TTC549 (cell line): ENCODE data around the gene MRPS15.

Experiments
- FAIRE-seq: peaks from 2 replicates; lab custom pipeline; 2012; peaks lifted over from hg19 to GRCh38; lab: Jason Lieb, UNC

The MRPS15 gene

DNA sequence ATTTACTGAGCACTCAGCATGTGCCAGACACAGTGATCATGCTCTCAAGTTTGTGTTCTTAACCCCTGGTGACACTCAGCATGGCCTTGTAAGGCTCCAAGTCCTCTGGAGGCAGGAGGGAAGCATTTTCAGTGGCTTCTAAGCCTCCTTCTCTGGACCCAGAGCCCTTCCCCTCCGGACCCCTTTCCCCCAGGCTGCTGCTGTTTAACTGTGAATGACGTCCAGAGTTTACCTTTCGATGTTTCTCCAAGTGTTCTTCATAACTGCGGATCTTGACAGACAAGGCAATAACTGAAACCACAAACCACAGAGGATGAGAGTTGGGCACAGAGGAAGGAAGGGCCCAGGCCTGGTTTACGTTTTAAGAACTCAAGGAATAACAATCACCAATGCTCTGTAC lies 6.5 kb downstream of the MRPS15 start:
- no peak for FAIRE-seq

DNA sequence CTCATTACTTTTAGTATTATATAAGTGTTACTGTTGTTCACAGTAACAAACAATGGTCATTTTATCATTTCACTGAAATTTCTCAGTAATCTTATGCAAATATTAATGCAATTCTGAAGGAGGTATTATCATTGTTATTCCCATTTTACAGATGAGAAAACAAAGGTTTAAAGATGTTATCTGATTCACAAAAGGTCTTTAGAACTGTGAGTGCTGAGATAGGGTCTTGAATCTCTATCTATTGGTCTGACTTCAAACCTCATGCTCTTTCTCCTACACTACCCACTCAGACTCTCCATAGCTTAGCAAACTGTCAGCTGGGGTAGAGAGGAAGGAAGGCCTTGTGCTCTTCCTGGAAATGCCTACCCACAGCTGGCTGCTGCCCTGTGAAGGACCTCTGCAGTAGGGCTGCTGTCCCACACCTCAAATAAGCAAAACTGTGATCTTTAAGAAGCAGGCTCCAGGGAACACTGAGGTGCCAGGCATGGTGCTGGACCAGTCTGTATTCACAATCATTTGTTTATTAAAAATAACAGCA lies 7.7 kb downstream of the MRPS15 start:
- FAIRE-seq, result no peak

DNA sequence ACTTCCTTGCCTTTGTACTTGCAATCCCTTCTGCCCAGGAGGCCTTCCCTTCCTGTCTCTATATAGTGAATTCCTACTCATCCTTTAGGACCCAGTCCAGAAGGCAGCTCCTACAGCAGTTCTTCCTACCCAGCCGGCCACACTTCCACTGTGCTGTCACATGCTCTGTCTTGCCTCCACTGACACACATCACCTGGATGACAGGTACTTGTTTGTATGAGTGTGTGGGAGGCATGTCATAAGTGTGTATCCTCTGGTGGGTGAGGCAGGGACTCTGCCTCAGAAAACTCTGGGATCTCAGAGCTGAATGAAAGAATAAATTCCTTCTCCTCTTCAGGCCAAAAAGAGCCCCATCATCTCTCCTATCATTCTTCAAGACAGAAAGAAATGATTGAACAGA lies 8.8 kb downstream of the MRPS15 start:
- no peak for FAIRE-seq

DNA sequence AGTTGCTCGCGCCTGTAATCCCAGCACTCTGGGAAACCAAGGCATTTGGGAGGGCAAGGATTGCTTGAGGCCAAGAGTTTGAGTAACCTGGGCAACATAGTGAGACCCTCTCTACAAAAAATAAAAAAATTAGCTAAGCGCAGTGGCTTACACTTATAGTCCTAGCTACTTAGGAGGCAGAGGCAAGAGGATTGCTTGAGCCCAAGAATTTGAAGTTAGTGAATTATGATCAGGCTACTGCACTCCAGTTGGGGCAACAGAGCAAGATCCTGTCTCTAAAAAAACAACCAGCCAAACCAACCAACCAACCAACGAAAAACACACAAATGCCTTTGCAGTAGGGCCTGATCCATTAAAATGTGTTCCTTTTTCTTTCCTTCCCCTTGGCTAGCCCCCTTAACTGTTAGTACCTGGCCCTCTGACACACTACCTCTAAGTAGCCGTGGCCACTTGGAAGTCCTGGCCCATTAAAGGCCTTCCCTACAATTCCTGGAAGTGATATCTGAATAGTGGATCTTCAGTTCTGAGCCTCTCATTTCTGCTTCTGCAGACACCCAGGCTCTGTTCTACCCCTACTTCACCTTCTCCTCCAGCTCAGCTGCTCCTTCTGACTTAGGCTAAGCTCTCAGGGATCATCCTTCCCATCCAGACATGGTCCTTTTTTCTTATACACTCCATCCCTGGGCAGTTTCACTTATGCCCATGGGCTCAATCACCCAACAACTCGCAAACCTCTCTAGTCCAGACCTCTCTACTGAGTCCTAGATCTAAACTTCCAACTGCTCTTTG lies 10.4 kb downstream of the MRPS15 start:
- FAIRE-seq, result no peak

DNA sequence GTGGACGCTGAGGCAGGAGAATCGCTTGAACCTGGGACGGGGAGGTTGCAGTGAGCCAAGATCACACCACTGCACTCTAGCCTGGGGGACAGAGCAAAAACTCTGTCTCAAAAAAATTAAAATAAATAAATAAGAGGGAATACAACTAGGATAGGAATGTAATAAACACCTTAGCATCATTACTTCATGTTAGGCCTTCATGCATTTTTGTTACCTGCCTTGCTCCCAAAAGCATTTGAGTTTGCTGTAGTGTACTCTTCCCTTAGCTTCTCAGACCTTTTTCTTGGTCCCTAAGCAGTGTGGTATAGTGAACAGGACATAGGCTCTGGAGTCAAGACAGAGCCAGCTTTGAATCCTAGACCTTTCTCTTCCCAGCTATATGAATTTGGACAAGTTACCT lies 11.1 kb downstream of the MRPS15 start:
- no peak for FAIRE-seq

DNA sequence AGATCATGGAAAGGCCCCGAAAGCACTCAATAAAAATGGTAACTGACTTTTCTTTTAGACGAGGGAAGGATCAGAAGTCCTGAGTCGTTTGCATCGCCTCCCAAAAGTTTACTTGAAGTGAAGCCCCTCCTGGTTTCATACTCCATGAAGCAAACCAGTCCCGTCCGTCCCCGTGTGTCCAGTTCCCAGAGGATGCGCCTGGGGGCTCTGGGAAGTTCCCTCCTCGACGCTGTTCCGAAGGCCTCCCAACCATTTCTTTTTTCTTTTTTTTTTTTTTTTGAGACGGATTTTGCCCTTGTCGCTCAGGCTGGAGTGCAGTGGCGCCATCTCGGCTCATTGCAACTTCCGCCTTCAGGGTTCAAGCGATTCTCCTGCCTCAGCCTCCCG lies 13.3 kb downstream of the MRPS15 start:
- no peak for FAIRE-seq

DNA sequence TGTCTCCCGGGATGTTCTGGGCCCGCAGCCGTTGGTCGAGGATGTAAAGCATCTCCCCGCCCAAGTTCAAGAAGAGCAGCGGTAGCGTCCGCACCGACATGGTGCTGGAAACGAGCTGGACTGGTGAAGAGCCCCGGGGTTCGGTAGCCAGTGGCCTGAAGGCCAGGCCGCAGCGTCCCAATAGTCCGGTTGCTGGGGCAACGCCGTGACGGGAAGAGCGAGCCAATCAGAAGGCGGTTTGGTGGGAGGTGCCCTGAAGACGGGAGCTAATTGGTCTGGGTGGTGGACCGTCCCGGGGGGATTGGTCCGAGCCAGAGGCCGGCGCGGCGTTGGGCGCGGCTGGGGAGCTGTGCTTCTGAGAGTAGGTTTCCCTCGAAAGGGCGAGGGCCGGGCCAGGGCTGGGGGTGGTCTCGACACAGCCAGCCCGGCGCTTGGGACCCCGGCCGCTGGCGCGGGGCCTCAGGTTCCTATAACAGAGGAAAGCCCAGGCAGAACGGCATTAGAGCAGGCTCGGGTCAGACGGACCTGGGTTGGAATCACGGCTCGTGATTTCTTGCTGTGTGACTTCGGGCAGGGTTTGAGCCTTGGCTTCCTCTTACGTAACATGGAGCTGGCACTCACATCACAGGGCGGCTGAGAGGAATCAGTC lies 13.8 kb downstream of the MRPS15 start, which contains the start of gene OSCP1:
Gene OSCP1 (minus strand): TSS at position 182 of the 649 bp plus-strand sequence. CDS start 82 bp downstream, at position 100.
- peak; percentile 71 for FAIRE-seq

DNA sequence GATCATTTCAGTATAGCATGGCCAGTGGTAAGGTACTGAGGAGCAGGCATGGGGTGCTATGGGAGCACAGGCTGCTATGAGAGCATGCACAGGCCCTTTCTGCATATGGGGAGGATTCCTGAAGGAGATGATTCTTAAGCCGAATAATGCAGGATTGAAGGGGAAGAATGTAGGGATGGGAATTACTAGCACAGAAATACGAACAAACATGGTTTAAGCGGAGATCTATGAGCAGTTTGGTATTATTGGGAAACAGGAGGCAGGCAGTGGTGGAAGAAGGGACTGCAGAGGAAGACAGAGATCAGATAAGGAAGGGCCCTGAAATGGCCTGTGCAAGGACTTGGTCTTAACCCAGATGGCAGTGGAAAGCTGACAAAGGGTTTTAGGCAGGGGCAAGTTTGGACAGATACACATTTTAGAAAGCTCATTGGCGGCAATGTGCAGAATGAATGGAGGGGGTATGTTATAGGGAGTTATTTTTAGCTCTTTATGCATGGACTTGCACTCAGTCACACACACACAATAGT lies 15.6 kb downstream of the MRPS15 start:
- no peak for FAIRE-seq

DNA sequence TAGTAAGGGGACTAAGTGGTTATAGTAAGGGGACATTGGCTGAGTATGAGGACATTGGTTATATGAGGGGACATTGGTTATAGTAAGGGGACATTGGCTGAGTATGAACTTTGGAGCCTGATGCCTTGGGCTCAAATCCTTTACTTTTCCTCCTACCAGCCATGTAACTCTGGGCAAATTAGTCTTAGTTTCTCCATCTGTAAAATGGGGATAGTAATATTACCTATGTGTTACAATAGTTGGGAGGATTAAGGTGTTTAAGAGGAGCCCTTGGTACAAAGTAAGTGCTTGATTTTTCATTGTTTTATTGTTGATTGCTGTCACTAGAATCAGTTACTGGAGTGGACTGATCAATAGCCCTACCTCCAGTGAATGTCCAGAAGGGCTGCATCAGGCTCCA lies 16.7 kb downstream of the MRPS15 start:
- no peak for FAIRE-seq

DNA sequence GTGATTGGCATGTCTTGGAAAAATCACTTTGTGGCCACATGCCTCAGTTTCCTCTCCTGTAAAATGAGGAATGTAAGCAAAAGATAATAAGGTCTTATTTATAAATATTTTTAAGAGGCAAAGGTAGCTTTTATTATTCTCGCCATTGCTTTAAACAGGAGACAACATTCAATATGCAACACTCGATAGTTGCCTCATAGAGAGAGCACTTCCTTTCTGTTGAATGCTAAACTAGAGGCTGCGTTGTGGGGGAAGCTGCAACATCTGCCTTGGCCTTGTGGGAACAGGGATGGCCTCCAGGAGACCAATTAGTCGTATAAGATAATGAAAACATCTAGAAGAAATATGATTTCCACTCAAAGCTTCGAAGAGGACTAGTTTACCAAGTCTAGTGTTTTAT lies 17.4 kb downstream of the MRPS15 start:
- FAIRE-seq, result no peak

DNA sequence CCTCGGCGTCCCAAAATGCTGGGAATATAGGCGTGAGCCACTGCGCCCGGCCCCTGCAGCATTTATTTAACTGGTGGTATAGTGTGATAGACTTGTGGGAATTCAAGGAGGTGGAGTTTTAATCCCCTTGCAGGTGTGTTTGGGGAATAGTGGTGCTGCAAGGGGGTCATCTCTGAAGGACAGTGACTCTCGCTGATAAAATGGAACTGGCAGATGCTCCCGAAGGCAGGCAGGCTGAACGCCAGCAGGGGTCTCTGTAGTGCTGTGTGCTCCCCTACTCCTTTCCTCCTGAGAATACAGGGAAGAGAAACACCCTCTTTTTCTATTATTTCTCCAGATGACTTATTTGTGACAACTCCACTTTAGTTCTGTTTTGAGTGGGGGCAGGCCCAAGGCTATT lies 17.9 kb downstream of the MRPS15 start:
- no peak for FAIRE-seq

DNA sequence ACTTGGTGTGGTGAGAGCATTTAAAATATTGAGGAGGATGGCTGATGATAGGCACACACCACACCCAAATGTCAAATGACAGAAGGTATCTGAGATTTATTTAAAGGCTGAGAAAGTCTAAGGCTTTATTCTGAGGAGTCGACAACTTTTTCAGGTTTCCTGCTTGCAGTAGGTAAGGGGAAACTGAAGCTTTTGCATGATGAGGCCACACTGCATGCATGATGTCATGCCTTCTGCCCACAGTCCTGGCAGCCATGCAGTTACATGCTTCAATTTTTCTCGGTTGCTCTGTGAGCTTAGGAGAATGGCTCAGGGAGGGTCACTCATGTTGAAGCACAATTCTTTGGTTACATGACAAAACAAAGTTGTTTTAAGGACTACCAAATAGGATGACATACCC lies 20.9 kb downstream of the MRPS15 start:
- FAIRE-seq, result no peak

DNA sequence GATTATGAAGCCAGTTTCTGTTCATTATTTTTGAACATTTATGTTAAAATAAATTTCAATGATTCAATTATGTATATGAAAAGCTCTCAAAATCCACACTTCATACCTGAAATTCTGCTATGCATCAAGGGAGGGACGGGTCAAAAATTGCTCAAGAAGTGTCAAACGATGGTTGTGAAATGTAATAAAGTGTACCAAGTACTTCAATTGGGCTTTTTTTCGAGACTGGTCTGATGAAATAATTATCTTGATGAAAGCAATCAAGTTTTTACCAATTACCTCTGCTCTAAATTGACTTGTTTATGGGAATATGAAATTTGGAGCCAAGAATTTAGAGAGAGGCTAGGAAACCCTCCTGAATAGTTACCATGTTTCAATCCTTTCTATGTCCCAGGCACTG lies 21.8 kb downstream of the MRPS15 start:
- no peak for FAIRE-seq

DNA sequence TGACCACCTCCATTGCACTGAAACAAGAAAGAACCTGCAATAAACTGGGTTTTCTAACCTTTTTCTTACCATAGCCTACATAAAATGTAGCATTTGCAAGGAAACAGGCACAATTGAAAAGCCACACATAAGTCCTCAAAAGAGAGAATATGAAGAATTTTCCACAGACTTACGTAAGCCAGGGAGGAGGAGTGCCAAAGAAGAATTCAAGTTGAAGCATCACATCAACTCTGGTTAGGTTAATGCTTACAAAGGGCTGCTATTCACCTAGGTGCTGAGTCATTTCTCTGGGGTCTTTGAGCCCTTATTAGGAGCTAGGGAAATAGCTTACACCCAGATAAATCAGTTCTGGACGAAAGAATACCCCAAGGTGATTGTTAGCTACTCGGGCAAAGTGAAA lies 23.5 kb downstream of the MRPS15 start:
- FAIRE-seq, result no peak

DNA sequence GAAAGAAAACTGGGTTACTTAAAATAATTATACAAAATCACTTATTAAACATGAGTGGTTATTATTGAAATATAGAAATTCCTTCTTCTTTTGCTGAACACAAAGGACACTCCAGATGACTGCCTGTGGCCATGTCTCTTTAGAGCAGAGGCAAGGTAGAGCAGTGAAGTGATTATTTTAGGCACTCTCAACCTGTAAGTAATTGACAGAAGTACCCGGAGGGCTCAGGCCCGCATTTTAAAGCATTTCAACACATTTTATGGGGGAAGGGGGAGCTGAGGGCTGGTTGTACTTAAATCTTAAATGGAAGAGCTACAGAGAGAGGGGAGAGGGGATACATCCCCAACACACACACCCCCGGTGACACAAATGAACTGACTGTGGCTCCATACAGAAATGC lies 24.1 kb downstream of the MRPS15 start:
- FAIRE-seq, result no peak

DNA sequence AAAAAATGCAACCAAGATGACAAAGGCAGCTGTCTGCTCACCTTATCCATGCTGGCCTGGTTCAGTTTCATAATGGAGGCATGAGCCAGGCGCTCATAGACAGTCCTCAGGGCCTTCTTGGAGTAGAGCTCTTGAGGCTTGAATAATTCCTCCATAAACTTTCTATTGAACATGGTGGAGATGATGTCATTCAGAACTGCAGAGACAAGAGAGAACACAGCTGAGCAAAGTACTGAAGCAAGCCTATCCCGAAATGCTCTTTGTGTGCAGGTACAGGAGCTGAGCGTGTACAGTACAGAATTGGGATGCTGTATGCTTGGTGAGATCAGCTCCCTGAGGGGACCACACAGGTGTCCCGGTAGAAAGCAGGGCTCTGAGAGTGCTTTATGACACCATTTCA lies 25.5 kb downstream of the MRPS15 start:
- FAIRE-seq, result no peak

DNA sequence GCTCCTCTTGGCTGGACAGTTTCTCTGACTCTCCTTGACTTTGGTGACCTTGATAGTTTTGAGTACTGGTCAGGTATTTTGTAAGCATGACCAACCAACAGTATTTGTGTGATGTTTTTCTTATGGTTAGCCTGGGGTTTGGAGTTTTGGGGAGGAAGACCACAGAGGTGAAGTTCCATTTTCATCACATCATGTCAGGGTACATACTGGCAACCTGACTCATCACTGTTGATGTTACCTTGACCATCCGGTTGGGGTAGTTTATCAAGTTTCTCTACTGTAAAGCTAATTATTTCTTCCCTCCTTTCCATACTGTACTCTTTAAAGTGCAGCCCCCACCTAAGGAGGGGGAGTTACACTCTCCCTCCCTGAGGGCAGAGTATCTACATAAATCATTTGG lies 27.4 kb downstream of the MRPS15 start:
- FAIRE-seq, result no peak

DNA sequence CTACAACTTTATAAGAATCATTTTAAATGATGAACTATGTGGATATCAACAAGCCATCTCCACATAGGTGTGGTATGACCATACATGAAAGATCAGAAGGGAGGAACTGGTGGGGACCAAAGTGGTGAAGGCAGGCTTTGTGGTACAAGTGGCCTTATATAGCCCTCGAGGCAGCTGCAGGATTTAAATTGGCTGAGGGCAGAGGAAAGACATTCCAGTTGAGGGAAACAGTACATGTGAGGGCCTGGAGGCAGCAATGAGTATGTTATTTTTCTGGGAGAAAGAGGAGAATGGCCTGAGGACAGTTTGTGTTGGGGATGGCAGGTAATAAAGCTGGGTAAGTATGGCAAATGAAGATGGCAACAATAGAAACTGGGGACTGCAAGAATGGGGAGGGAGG lies 31.1 kb downstream of the MRPS15 start:
- FAIRE-seq, result no peak

DNA sequence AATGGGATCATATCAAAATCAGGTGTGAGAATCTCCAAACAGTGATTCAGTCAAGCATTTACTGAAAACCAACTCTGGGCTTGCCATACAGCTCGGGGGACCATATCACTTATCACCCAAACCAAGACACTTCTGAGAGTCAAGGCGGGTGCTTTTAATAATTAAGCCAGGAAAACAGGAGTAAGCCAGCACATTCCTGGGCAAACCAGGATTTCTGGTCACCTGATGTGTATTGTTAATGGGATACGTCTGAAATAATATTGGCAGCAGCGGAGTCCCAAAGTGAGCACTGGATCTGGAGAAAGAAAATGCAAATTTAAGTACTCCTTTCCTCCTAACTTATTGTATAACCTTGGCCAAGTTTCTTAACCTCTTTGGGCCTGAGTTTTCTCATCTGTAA lies 31.6 kb downstream of the MRPS15 start:
- no peak for FAIRE-seq

DNA sequence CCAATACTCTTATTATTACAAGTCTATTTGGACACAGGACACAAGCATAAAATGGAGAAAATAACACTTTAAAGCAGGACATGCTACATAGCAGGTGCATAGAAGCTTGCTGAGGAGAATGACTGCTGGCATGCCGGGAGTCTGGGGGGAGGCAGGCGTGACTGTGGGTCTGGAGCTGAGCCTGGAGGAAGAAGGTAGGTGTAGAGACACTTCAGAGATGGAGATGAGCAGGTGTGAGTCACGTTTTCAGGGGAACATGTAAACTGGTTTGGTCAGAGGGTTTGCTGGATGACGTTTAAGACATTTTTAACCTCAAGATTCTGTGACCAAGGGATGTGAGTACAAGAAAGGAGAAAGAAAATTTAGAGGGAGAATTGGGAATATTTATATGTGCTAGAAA lies 38.4 kb downstream of the MRPS15 start:
- FAIRE-seq, result no peak

DNA sequence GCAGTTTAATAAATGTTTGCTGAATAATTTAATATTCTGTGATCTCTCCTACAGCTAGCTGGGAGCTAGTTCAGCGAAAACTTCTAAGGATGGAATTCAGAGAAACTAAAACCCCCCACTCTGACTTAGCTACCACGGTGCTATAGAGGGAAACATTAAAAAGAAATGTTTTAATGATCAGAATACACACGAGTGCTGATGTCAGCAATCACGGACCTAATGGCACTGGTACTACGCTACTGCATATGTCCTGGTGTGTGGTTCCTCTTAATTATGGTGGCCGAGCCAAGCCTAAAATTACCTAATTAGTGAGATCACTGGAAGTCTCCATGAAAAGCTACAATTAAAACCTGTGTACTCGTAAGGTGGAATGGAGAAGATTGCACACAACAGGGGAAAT lies 42.5 kb downstream of the MRPS15 start:
- no peak for FAIRE-seq

DNA sequence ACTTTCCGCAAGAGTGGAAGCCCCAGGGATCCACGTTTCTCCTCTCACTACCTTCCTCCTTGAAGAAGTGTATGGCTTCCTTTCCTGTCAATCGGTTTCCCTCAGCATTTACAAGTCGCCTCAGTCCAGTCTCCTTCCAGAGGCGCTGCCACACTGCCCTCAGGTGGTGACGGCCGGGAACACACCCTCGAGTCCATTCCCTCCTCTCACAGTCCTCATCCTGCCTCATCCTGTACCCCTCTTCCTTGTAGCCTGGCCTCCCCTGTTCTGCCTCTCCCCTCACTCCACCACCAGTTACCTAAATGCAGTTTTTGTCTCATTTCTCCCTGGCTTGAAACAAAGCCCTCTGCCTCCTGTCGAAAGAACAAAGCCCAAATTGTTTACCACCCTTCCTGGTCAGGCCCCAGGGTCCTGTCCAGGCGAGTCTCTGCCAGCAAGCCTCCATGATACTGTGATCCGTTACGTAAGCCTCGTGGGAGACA lies 43.3 kb downstream of the MRPS15 start:
- peak; percentile 86 for FAIRE-seq

DNA sequence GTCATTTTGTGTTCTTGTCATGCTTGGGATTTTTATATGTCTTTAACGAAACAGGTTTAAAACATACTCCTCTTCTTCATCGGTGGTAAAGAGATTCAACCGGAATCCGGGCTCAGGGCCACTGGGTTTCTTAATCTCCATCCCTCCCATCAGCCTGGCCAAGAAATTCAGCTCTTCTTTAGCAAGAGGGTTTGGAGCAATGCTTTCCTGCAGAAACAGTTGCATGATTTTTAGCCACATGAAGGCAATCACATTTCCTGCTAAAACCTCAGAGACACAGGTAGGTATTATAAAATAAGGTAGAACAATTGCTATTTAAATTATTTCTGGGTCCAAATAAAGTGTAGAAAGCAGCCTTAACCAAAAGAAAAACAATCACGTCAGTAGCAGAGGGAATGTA lies 43.8 kb downstream of the MRPS15 start:
- no peak for FAIRE-seq
